ENCODE measurements around the gene CRP. TPM values are rescaled to one million over a fixed set of nuclear protein-coding genes. Genes with fewer than 3 reads are reported as not detected.
A peak's percentile ranks its signal among the peaks of the same experiment; 100 is the strongest.
"Not testable (repeated sequence)": the region's sequence is repeated elsewhere in the genome, so short reads cannot be mapped to it uniquely, and the experiment has no call there.

Gene CRP
- total and polyA plus RNA-seq, 9 of the 15 experiments (the other 6 are each of a cell fraction or from before 2014, with no cell fraction given): 0.69 TPM; not detected in 8

- CTCF ChIA-PET (ENCODE audit: low intra/inter-chr PET ratio); intact Hi-C loops (cut with micrococcal nuclease); H4K20me1 ChIP-seq (replicated peaks; ENCODE audit: control insufficient read depth, insufficient read depth, low read length); H3K9ac ChIP-seq (ENCODE audit: insufficient read depth in 1 of 2, low read depth in 2 of 2, low read length in 2 of 2); FAIRE-seq; H3K27ac ChIP-seq (ENCODE audit: extremely low read depth, low read depth, low read length); H3K27me3 ChIP-seq (ENCODE audit: control insufficient read depth in 2 of 2, insufficient read depth in 2 of 2, low read length in 2 of 2); H3K4me3 ChIP-seq; H3K79me2 ChIP-seq (ENCODE audit: control insufficient read depth, insufficient read depth, low read length); H2AFZ ChIP-seq (ENCODE audit: low read depth, low read length); H3K9me1 ChIP-seq (ENCODE audit: control insufficient read depth, insufficient read depth, low read length); H3K36me3 ChIP-seq (ENCODE audit: control insufficient read depth, insufficient read depth, low read length); ATAC-seq; H3K4me1 ChIP-seq (replicated peaks in 1 of 2; ENCODE audit: control insufficient read depth in 2 of 2, insufficient read depth in 2 of 2, low read length in 2 of 2); H3K4me2 ChIP-seq (ENCODE audit: insufficient read depth, low read length); H3K9me3 ChIP-seq (replicated peaks; ENCODE audit: control insufficient read depth, insufficient read depth, low read depth, low read length); DNase-seq (ENCODE audit: extremely low read depth in 1 of 4, low spot score in 3 of 4); POLR2A ChIA-PET; in situ Hi-C loops (cut with MboI); BruUV-seq (replicated peaks); TF ChIP-seq CEBPG (CRISPR knock-in tag; IDR thresholded peaks at IDR 0.05); ATF3 (CRISPR knock-in tag; conservative IDR thresholded peaks at IDR 0.05): not testable (repeated sequence)
- WGBS (ENCODE audit: insufficient coverage, low coverage, missing lambda C conversion rate): 0% methylated on average over 1 of the region's 1 CpG
- TF ChIP-seq CEBPG (tag; conservative IDR thresholded peaks at IDR 0.05 in 1 of 2, IDR thresholded peaks at IDR 0.05 in 1 of 2) (peak; percentile 21 to 79; a peak in 2 of 4 replicates), ATF3 (IDR thresholded peaks at IDR 0.05) (peak; percentile 67), CEBPB (tag; IDR thresholded peaks at IDR 0.05) (0 out of 2 replicates have a peak, but pooled peaks have one; percentile 30)
Observed at GRCh38 chr1:159672390-159672789, 42.0 kb downstream of the CRP start.

GRCh38 chr1:159669338-159669737 lies 45.1 kb downstream of the CRP start:
- BruUV-seq (replicated peaks): no TSS peak
- in situ Hi-C loops (cut with MboI): no loop called here

More at GRCh38 chr1:159669338-159669737, 45.1 kb downstream of the CRP start:
- ATAC-seq: no peak
- Histone ChIP-seq H3K79me2 (ENCODE audit: control insufficient read depth, insufficient read depth, low read length) (no peaks in the 10 kb centered on the region), H3K27ac (ENCODE audit: extremely low read depth, low read depth, low read length) (no peak overlapping the region), H4K20me1 (replicated peaks; ENCODE audit: control insufficient read depth, insufficient read depth, low read length) (no peaks in the 10 kb centered on the region), H3K9ac (ENCODE audit: insufficient read depth in 1 of 2, low read depth in 2 of 2, low read length in 2 of 2) (no peak overlapping the region), H3K9me1 (ENCODE audit: control insufficient read depth, insufficient read depth, low read length) (no peaks in the 10 kb centered on the region), H3K4me3 (no peak overlapping the region), H3K27me3 (ENCODE audit: control insufficient read depth in 2 of 2, insufficient read depth in 2 of 2, low read length in 2 of 2) (no peaks in the 10 kb centered on the region), H3K9me3 (replicated peaks; ENCODE audit: control insufficient read depth, insufficient read depth, low read depth, low read length) (no peaks in the 10 kb centered on the region), H2AFZ (ENCODE audit: low read depth, low read length) (no peak overlapping the region), H3K4me2 (ENCODE audit: insufficient read depth, low read length) (no peak overlapping the region), H3K36me3 (ENCODE audit: control insufficient read depth, insufficient read depth, low read length) (no peaks in the 10 kb centered on the region), H3K4me1 (replicated peaks in 1 of 2; ENCODE audit: control insufficient read depth in 2 of 2, insufficient read depth in 2 of 2, low read length in 2 of 2) (no peaks in the 10 kb centered on the region)
- no peak for TF ChIP-seq SETDB1 (IDR thresholded peaks at IDR 0.05; ENCODE audit: low read length)
- WGBS (ENCODE audit: insufficient coverage, low coverage, missing lambda C conversion rate): 0% methylated on average over 1 of the region's 1 CpG
- ChIA-PET POLR2A (no interaction called here), CTCF (ENCODE audit: low intra/inter-chr PET ratio) (no interaction called here)
- intact Hi-C loops (cut with micrococcal nuclease): no loop called here
- no peak for DNase-seq (ENCODE audit: extremely low read depth in 1 of 4, low spot score in 3 of 4)
- no peak for FAIRE-seq

All from K562 (cell line).